ENCODE results near the gene INTU.
A peak's percentile ranks its signal among the peaks of the same experiment; 100 is the strongest.
"Not testable (repeated sequence)": the region's sequence is repeated elsewhere in the genome, so short reads cannot be mapped to it uniquely, and the experiment has no call there.

INTU gene

GRCh38 chr4:127648061-127648460 lies 15.3 kb downstream of the INTU start:
- no peaks in the 10 kb centered on the region for H3K27me3 ChIP-seq (ENCODE audit: insufficient read depth, low read length)
- H3K36me3 ChIP-seq (ENCODE audit: insufficient read depth, low read depth, low read length): peaks cover 15% of the 10 kb centered on the region

GRCh38 chr4:127655590-127655989 lies 22.8 kb downstream of the INTU start:
- not testable (repeated sequence) for H3K27me3 ChIP-seq (ENCODE audit: insufficient read depth, low read length); H3K4me1 ChIP-seq (ENCODE audit: insufficient read depth, low read length); H3K9ac ChIP-seq (ENCODE audit: low read depth, low read length); H3K4me3 ChIP-seq (ENCODE audit: low read length); H3K9me3 ChIP-seq (ENCODE audit: insufficient read depth, low read depth, low read length); H3K27ac ChIP-seq (ENCODE audit: low read length); H3K36me3 ChIP-seq (ENCODE audit: insufficient read depth, low read depth, low read length)

More at GRCh38 chr4:127648061-127648460, 15.3 kb downstream of the INTU start:
- Histone ChIP-seq H3K9me3 (ENCODE audit: insufficient read depth, low read depth, low read length) (no peaks in the 10 kb centered on the region), H3K4me3 (ENCODE audit: low read length) (no peak overlapping the region), H3K9ac (ENCODE audit: low read depth, low read length) (no peak overlapping the region), H3K4me1 (ENCODE audit: insufficient read depth, low read length) (no peaks in the 10 kb centered on the region), H3K27ac (ENCODE audit: low read length) (no peak overlapping the region)

GRCh38 chr4:127656047-127656680 lies 23.4 kb downstream of the INTU start:
- Histone ChIP-seq H3K27me3 (ENCODE audit: insufficient read depth, low read length) (no peaks in the 10 kb centered on the region), H3K9ac (ENCODE audit: low read depth, low read length) (no peak overlapping the region), H3K4me1 (ENCODE audit: insufficient read depth, low read length) (peaks cover 5% of the 10 kb centered on the region; the same call in 1 of the 2 replicates), H3K9me3 (ENCODE audit: insufficient read depth, low read depth, low read length) (no peaks in the 10 kb centered on the region), H3K36me3 (ENCODE audit: insufficient read depth, low read depth, low read length) (0 out of 2 replicates have a peak, but pooled peaks cover 3% of the 10 kb centered on the region), H3K27ac (ENCODE audit: low read length) (no peak overlapping the region), H3K4me3 (ENCODE audit: low read length) (no peak overlapping the region)

GRCh38 chr4:127660284-127660885 lies 27.6 kb downstream of the INTU start:
- no peaks in the 10 kb centered on the region for H3K27me3 ChIP-seq (ENCODE audit: insufficient read depth, low read length)
- H3K4me1 ChIP-seq (ENCODE audit: insufficient read depth, low read length): peaks cover 5% of the 10 kb centered on the region; the same call in 1 of the 2 replicates
- no peak overlapping the region for H3K4me3 ChIP-seq (ENCODE audit: low read length)
- H3K36me3 ChIP-seq (ENCODE audit: insufficient read depth, low read depth, low read length): peaks cover 6% of the 10 kb centered on the region; the same call in 1 of the 2 replicates
- H3K27ac ChIP-seq (ENCODE audit: low read length): no peak overlapping the region
- H3K9me3 ChIP-seq (ENCODE audit: insufficient read depth, low read depth, low read length): no peaks in the 10 kb centered on the region
- no peak overlapping the region for H3K9ac ChIP-seq (ENCODE audit: low read depth, low read length)

GRCh38 chr4:127667116-127667515 lies 34.4 kb downstream of the INTU start:
- Histone ChIP-seq H3K4me1 (ENCODE audit: insufficient read depth, low read length) (peaks cover 14% of the 10 kb centered on the region), H3K36me3 (ENCODE audit: insufficient read depth, low read depth, low read length) (peaks cover 3% of the 10 kb centered on the region; the same call in 1 of the 2 replicates), H3K27me3 (ENCODE audit: insufficient read depth, low read length) (no peaks in the 10 kb centered on the region), H3K9ac (ENCODE audit: low read depth, low read length) (no peak overlapping the region), H3K9me3 (ENCODE audit: insufficient read depth, low read depth, low read length) (no peaks in the 10 kb centered on the region), H3K4me3 (ENCODE audit: low read length) (no peak overlapping the region), H3K27ac (ENCODE audit: low read length) (no peak overlapping the region)

GRCh38 chr4:127667772-127668171 lies 35.0 kb downstream of the INTU start:
- Histone ChIP-seq H3K36me3 (ENCODE audit: insufficient read depth, low read depth, low read length) (peaks cover 3% of the 10 kb centered on the region; the same call in 1 of the 2 replicates), H3K27ac (ENCODE audit: low read length) (no peak overlapping the region), H3K4me1 (ENCODE audit: insufficient read depth, low read length) (peaks cover 14% of the 10 kb centered on the region), H3K27me3 (ENCODE audit: insufficient read depth, low read length) (no peaks in the 10 kb centered on the region), H3K4me3 (ENCODE audit: low read length) (no peak overlapping the region), H3K9me3 (ENCODE audit: insufficient read depth, low read depth, low read length) (no peaks in the 10 kb centered on the region), H3K9ac (ENCODE audit: low read depth, low read length) (no peak overlapping the region)

- no peak overlapping the region for H3K4me3 ChIP-seq (ENCODE audit: low read length)
- no peak overlapping the region for H3K27ac ChIP-seq (ENCODE audit: low read length)
- H3K36me3 ChIP-seq (ENCODE audit: insufficient read depth, low read depth, low read length): peaks cover 3% of the 10 kb centered on the region; the same call in 1 of the 2 replicates
- no peak overlapping the region for H3K9ac ChIP-seq (ENCODE audit: low read depth, low read length)
- H3K4me1 ChIP-seq (ENCODE audit: insufficient read depth, low read length): peaks cover 14% of the 10 kb centered on the region
- no peaks in the 10 kb centered on the region for H3K27me3 ChIP-seq (ENCODE audit: insufficient read depth, low read length)
- no peaks in the 10 kb centered on the region for H3K9me3 ChIP-seq (ENCODE audit: insufficient read depth, low read depth, low read length)
Measured at GRCh38 chr4:127668770-127669169, 36.0 kb downstream of the INTU start.

GRCh38 chr4:127669691-127670090 lies 36.9 kb downstream of the INTU start:
- Histone ChIP-seq H3K27ac (ENCODE audit: low read length) (no peak overlapping the region), H3K4me1 (ENCODE audit: insufficient read depth, low read length) (peaks cover 14% of the 10 kb centered on the region), H3K36me3 (ENCODE audit: insufficient read depth, low read depth, low read length) (no peaks in the 10 kb centered on the region; the same call in 1 of the 2 replicates), H3K9me3 (ENCODE audit: insufficient read depth, low read depth, low read length) (no peaks in the 10 kb centered on the region), H3K9ac (ENCODE audit: low read depth, low read length) (no peak overlapping the region), H3K4me3 (ENCODE audit: low read length) (no peak overlapping the region), H3K27me3 (ENCODE audit: insufficient read depth, low read length) (no peaks in the 10 kb centered on the region)

- peak overlapping the region; percentile 16; the same call in 1 of the 2 replicates for H3K4me3 ChIP-seq (ENCODE audit: low read length)
- H3K27ac ChIP-seq (ENCODE audit: low read length): no peak overlapping the region
- H3K36me3 ChIP-seq (ENCODE audit: insufficient read depth, low read depth, low read length): peaks cover 13% of the 10 kb centered on the region
- H3K4me1 ChIP-seq (ENCODE audit: insufficient read depth, low read length): peaks cover 14% of the 10 kb centered on the region
- no peaks in the 10 kb centered on the region for H3K27me3 ChIP-seq (ENCODE audit: insufficient read depth, low read length)
- H3K9me3 ChIP-seq (ENCODE audit: insufficient read depth, low read depth, low read length): peaks cover 16% of the 10 kb centered on the region
- no peak overlapping the region for H3K9ac ChIP-seq (ENCODE audit: low read depth, low read length)
Measured at GRCh38 chr4:127672111-127672510, 39.4 kb downstream of the INTU start.

- Histone ChIP-seq H3K9me3 (ENCODE audit: insufficient read depth, low read depth, low read length) (no peaks in the 10 kb centered on the region), H3K36me3 (ENCODE audit: insufficient read depth, low read depth, low read length) (0 out of 2 replicates have a peak, but pooled peaks cover 5% of the 10 kb centered on the region), H3K27ac (ENCODE audit: low read length) (no peak overlapping the region), H3K4me3 (ENCODE audit: low read length) (no peak overlapping the region), H3K27me3 (ENCODE audit: insufficient read depth, low read length) (no peaks in the 10 kb centered on the region), H3K9ac (ENCODE audit: low read depth, low read length) (no peak overlapping the region), H3K4me1 (ENCODE audit: insufficient read depth, low read length) (no peaks in the 10 kb centered on the region)
Measured at GRCh38 chr4:127685292-127685691, 52.5 kb downstream of the INTU start.

- Histone ChIP-seq H3K4me1 (ENCODE audit: insufficient read depth, low read length) (no peaks in the 10 kb centered on the region), H3K36me3 (ENCODE audit: insufficient read depth, low read depth, low read length) (0 out of 2 replicates have a peak, but pooled peaks cover 5% of the 10 kb centered on the region), H3K27me3 (ENCODE audit: insufficient read depth, low read length) (no peaks in the 10 kb centered on the region), H3K9ac (ENCODE audit: low read depth, low read length) (no peak overlapping the region), H3K4me3 (ENCODE audit: low read length) (no peak overlapping the region), H3K9me3 (ENCODE audit: insufficient read depth, low read depth, low read length) (no peaks in the 10 kb centered on the region), H3K27ac (ENCODE audit: low read length) (no peak overlapping the region)
Measured at GRCh38 chr4:127686658-127687057, 53.9 kb downstream of the INTU start.

- no peaks in the 10 kb centered on the region for H3K27me3 ChIP-seq (ENCODE audit: insufficient read depth, low read length)
- 0 out of 2 replicates have a peak, but pooled peaks cover 5% of the 10 kb centered on the region for H3K36me3 ChIP-seq (ENCODE audit: insufficient read depth, low read depth, low read length)
- no peaks in the 10 kb centered on the region for H3K4me1 ChIP-seq (ENCODE audit: insufficient read depth, low read length)
- H3K9me3 ChIP-seq (ENCODE audit: insufficient read depth, low read depth, low read length): no peaks in the 10 kb centered on the region
- no peak overlapping the region for H3K27ac ChIP-seq (ENCODE audit: low read length)
- H3K9ac ChIP-seq (ENCODE audit: low read depth, low read length): no peak overlapping the region
- no peak overlapping the region for H3K4me3 ChIP-seq (ENCODE audit: low read length)
Measured at GRCh38 chr4:127687580-127687979, 54.8 kb downstream of the INTU start.
